HCT116 (cell line): ENCODE data around the gene PFDN2. TPM values are rescaled to one million over a fixed set of nuclear protein-coding genes. Genes with fewer than 3 reads are reported as not detected.

Experiments
- ATAC-seq: fragments of 200-7000 bp; cut with Tn5 transposase; 2 replicates; pipeline ENCODE4 v1.9.1; 2020; ENCODE audit warnings: mild to moderate bottlenecking, moderate library complexity
- BruUV-seq: library from RNA; stranded (reverse); fragments of 400-500 nt; replicated peaks from 2 replicates; lab custom pipeline; 2021; lab: Mats Ljungman, UMichigan
- CTCF ChIA-PET: fragments of 300-600 bp; sonication (Branson Sonifier 250); formaldehyde crosslinking; loops from one replicate; lab custom pipeline; 2021; ENCODE audit warnings: antibody characterized with exemption; lab: Charles Lee
- POLR2A ChIA-PET: fragments of 300-600, 350-600 bp; sonication (Branson Sonifier 250); formaldehyde crosslinking; loops from one replicate; lab custom pipeline; 2021; ENCODE audit warnings: antibody characterized with exemption; lab: Charles Lee
- RAD21 ChIA-PET, 2 experiments: fragments of 300-600 bp; sonication (Branson Sonifier 250); formaldehyde crosslinking; loops; one replicate each; lab custom pipeline; 2023; ENCODE audit warnings: low total read pairs in 2 of 2; ENCODE audit not compliant: uncharacterized antibody in 2 of 2, unreplicated experiment in 2 of 2, low non-redundant PET in 1 of 2; lab: Charles Lee
- DNase-seq: peaks from one replicate; pipeline ENCODE4 v3.0.0-alpha.2; 2010; ENCODE audit warnings: low read depth, low spot score
- H2AFZ ChIP-seq: fragments of 200-600 bp; shearing (Covaris generic), sonication (generic); 2 replicates; pipeline ENCODE4 v1.6.1; 2017; ENCODE audit warnings: low read depth, mixed run types, mixed read lengths, antibody characterized with exemption, low read length; ENCODE audit not compliant: poor library complexity, severe bottlenecking
- H3K27ac ChIP-seq: 2 replicates; pipeline ENCODE4 v1.5.1; 2012; ENCODE audit warnings: low read depth, low read length
- H3K27me3 ChIP-seq: fragments of 200-600 bp; sonication (generic); 2 replicates; pipeline ENCODE4 v1.6.1; 2016; ENCODE audit warnings: mixed run types, low read length, mixed read lengths; ENCODE audit not compliant: insufficient read depth
- H3K36me3 ChIP-seq, 2 experiments: fragments of 200-500 bp in 1 of 2; fragments of 200-600 bp in 1 of 2; sonication (Bioruptor generic) in 1 of 2; sonication (generic) in 1 of 2; 2 replicates each; pipeline versions ENCODE4 v1.5.1 to v1.6.1; 2014 to 2016; ENCODE audit warnings: low read length in 2 of 2, inconsistent platforms in 1 of 2, mixed read lengths in 1 of 2, mixed run types in 1 of 2; ENCODE audit not compliant: insufficient read depth in 2 of 2, control insufficient read depth in 1 of 2
- H3K4me1 ChIP-seq, 2 experiments: fragments of 200-600 bp in 1 of 2; sonication (generic) in 1 of 2; 2 replicates each; pipeline versions ENCODE4 v1.5.1 to v1.6.1; 2012 to 2017; ENCODE audit warnings: low read length in 2 of 2, inconsistent platforms in 1 of 2, mild to moderate bottlenecking in 1 of 2, mixed read lengths in 1 of 2, mixed run types in 1 of 2, moderate library complexity in 1 of 2; ENCODE audit not compliant: insufficient read depth in 2 of 2, control insufficient read depth in 1 of 2
- H3K4me2 ChIP-seq: fragments of 200-600 bp; sonication (generic); 2 replicates; pipeline ENCODE4 v1.6.1; 2017; ENCODE audit warnings: mixed run types, low read length, mixed read lengths
- H3K4me3 ChIP-seq, 2 experiments: fragments of 200-600 bp in 1 of 2; sonication (generic) in 1 of 2; replicated peaks in 1 of 2; 2 replicates each; pipeline ENCODE4 v1.5.1; 2011 to 2016; ENCODE audit warnings: low read length in 2 of 2, control low read depth in 1 of 2, low read depth in 1 of 2, mild to moderate bottlenecking in 1 of 2, mixed read lengths in 1 of 2, mixed run types in 1 of 2
- H3K79me2 ChIP-seq: fragments of 200-600 bp; sonication (generic); 2 replicates; pipeline ENCODE4 v1.6.1; 2017; ENCODE audit warnings: mild to moderate bottlenecking, mixed run types, low read length, moderate library complexity, mixed read lengths; ENCODE audit not compliant: insufficient read depth
- H3K9ac ChIP-seq: fragments of 200-600 bp; sonication (generic); 2 replicates; pipeline ENCODE4 v1.6.1; 2016; ENCODE audit warnings: low read length, mixed read lengths
- H3K9me2 ChIP-seq: fragments of 200-600 bp; sonication (generic), shearing (Covaris generic); 2 replicates; pipeline ENCODE4 v1.6.1; 2017; ENCODE audit warnings: mixed run types, mild to moderate bottlenecking, moderate library complexity; ENCODE audit not compliant: insufficient read depth
- H3K9me3 ChIP-seq, 2 experiments: fragments of 200-500 bp in 1 of 2; fragments of 200-600 bp in 1 of 2; sonication (Bioruptor generic) in 1 of 2; sonication (generic) in 1 of 2; 2 replicates each; pipeline ENCODE4 v1.6.1; 2014 to 2017; ENCODE audit warnings: low read length in 2 of 2, mixed read lengths in 2 of 2, inconsistent platforms in 1 of 2, low read depth in 1 of 2, mild to moderate bottlenecking in 1 of 2, mixed run types in 1 of 2, moderate library complexity in 1 of 2; ENCODE audit not compliant: control insufficient read depth in 1 of 2, insufficient read depth in 1 of 2
- H4K20me1 ChIP-seq: fragments of 200-600 bp; sonication (generic), shearing (Covaris generic); 2 replicates; pipeline ENCODE4 v1.6.1; 2017; ENCODE audit warnings: mixed run types, mild to moderate bottlenecking, moderate library complexity; ENCODE audit not compliant: insufficient read depth
- CBX3 ChIP-seq: IDR thresholded peaks from 2 replicates; pipeline ENCODE4 v1.6.1; 2012; ENCODE audit warnings: low read depth
- CEBPB ChIP-seq: IDR thresholded peaks from 2 replicates; pipeline ENCODE4 v1.6.1; 2012; ENCODE audit warnings: low read depth
- EZH2 ChIP-seq: fragments of 200-600 bp; sonication (generic); IDR thresholded peaks from 2 replicates; pipeline ENCODE4 v1.6.1; 2017; ENCODE audit warnings: antibody characterized with exemption, mixed run types
- FOSL1 ChIP-seq: IDR thresholded peaks from 2 replicates; pipeline ENCODE4 v1.6.1; 2012; ENCODE audit warnings: low read depth
- POLR2A ChIP-seq: IDR thresholded peaks from 2 replicates; pipeline ENCODE4 v1.7.0; 2011; ENCODE audit warnings: borderline replicate concordance; ENCODE audit not compliant: insufficient read depth, insufficient read length; ENCODE audit errors: extremely low read depth
- RAD21 ChIP-seq: IDR thresholded peaks from 2 replicates; pipeline ENCODE4 v1.6.1; 2012; ENCODE audit warnings: low read depth, mild to moderate bottlenecking
- SP1 ChIP-seq: IDR thresholded peaks from 2 replicates; pipeline ENCODE4 v1.6.1; 2012; ENCODE audit warnings: low read depth
- TCF7L2 ChIP-seq: IDR thresholded peaks from 2 replicates; pipeline ENCODE4 v1.7.0; 2011; ENCODE audit warnings: borderline replicate concordance, inconsistent platforms; ENCODE audit not compliant: insufficient read depth, insufficient read length; ENCODE audit errors: extremely low read depth
- ZFX ChIP-seq: fragments of 450-650 bp; IDR thresholded peaks from 2 replicates; pipeline ENCODE4 v1.6.1; 2017
- ZNF274 ChIP-seq: fragments of 200-500 bp; sonication (Bioruptor generic); IDR thresholded peaks from 2 replicates; pipeline ENCODE4 v1.6.1; 2014; ENCODE audit warnings: mild to moderate bottlenecking, low read depth, low read length, inconsistent platforms
- intact Hi-C: fragments of 100-400 bp; cut with micrococcal nuclease; formaldehyde crosslinking; loops from 2 replicates; pipeline ENCODE4 v1.10.0; 2022
- total RNA-seq: library from RNA; stranded (reverse); gene quantifications from one replicate; pipeline ENCODE4 v1.2.1, GENCODE V29; 2021; ENCODE audit not compliant: unreplicated experiment
- TF ChIP-seq, protein P1 (sequence below): IDR thresholded peaks from 2 replicates; pipeline ENCODE4 v1.6.1; 2012; ENCODE audit warnings: low read depth
- TF ChIP-seq, protein P2 (sequence below), 3 experiments: fragments of 200-600 bp in 1 of 3; sonication (generic) in 1 of 3; IDR thresholded peaks in 2 of 3; conservative IDR thresholded peaks in 1 of 3; 2 replicates each; pipeline ENCODE4 v1.5.1; 2012 to 2017; ENCODE audit warnings: low read depth in 2 of 3, low read length in 2 of 3, antibody characterized with exemption in 1 of 3, borderline replicate concordance in 1 of 3, control low read depth in 1 of 3, mild to moderate bottlenecking in 1 of 3, mixed read lengths in 1 of 3, mixed run types in 1 of 3, moderate library complexity in 1 of 3; ENCODE audit not compliant: insufficient read depth in 1 of 3
- TF ChIP-seq, protein P3 (sequence below): IDR thresholded peaks from 2 replicates; pipeline ENCODE4 v1.6.1; 2012

PFDN2 gene
- total RNA-seq, 1 experiment from 2014 or later = 179 TPM

DNA sequence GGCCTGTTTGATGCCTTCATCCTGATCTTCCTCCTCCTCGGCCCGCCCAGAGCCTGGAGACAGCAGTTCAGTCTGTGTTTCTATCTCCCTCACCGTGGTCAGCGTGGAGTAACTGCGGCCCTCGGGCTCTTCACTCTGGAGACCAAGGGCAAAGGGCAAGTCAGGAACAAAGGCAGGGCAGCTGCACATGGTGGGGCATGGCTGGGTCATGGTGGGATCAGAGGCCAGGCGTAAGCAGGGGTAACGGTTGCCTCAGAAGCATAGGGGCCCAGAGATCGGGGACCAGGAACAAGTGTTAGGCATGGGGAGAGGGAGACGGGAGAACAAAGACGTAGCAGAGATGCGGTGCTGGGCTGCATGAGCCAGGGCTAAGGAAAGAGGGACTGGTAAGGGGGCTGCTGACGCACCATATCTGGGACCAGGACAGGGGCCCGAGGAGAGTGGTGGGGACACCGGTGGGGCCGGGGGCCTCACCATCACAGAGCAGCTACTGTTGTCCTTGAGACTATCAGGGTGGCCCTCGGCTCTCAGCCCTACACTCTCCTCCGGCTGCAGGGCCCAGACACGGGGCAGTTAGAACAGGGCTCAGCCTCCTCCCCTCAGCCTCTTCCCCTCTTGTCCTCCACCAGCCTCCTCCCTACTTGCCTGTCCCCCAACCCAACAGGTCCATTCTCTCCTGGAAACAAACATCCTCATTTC, 44.9 kb downstream of the PFDN2 start:
- Histone ChIP-seq H2AFZ (no peak overlapping the region), H3K9ac (no peak overlapping the region), H3K4me2 (no peak overlapping the region), H4K20me1 (no peaks in the 10 kb centered on the region), H3K36me3 (no peaks in the 10 kb centered on the region), H3K4me1 (peaks cover 0 to 46% of the 10 kb centered on the region in 2 experiments; a peak in 2 of 4 replicates), H3K9me2 (no peaks in the 10 kb centered on the region), H3K9me3 (no peaks in the 10 kb centered on the region), H3K27ac (no peak overlapping the region), H3K27me3 (no peaks in the 10 kb centered on the region), H3K79me2 (no peaks in the 10 kb centered on the region), H3K4me3 (no peak overlapping the region)
- intact Hi-C loops = loop anchor here (1.0 kb wide), 1 partner anchor 24 kb away; no protein-coding TSS in a partner anchor
- DNase-seq = no peak
- ATAC-seq = no peak
- ChIA-PET CTCF (interaction anchor here (1.1 to 3.1 kb wide), 2 partner anchors 12 to 25 kb away, joined by 3 to 25 read pairs; partner anchors contain the start of gene KLHDC9), RAD21 (interaction anchor here in 1 of 2 experiments (1.2 to 1.3 kb wide), 2 partner anchors 24 to 81 kb away, joined by 3 to 5 read pairs; no protein-coding TSS in a partner anchor), POLR2A (interaction anchor here (0.7 to 1.2 kb wide), 2 partner anchors 25 to 45 kb away, joined by 4 to 5 read pairs; partner anchors contain the start of genes NIT1 and PFDN2)
- TF ChIP-seq CEBPB (no peak), ZNF274 (no peak), CBX3 (no peak), SP1 (no peak), FOSL1 (no peak), RAD21 (no peak), EZH2 (no peak), TCF7L2 (no peak), ZFX (no peak), POLR2A (no peak)
- TF ChIP-seq, protein P1, sequence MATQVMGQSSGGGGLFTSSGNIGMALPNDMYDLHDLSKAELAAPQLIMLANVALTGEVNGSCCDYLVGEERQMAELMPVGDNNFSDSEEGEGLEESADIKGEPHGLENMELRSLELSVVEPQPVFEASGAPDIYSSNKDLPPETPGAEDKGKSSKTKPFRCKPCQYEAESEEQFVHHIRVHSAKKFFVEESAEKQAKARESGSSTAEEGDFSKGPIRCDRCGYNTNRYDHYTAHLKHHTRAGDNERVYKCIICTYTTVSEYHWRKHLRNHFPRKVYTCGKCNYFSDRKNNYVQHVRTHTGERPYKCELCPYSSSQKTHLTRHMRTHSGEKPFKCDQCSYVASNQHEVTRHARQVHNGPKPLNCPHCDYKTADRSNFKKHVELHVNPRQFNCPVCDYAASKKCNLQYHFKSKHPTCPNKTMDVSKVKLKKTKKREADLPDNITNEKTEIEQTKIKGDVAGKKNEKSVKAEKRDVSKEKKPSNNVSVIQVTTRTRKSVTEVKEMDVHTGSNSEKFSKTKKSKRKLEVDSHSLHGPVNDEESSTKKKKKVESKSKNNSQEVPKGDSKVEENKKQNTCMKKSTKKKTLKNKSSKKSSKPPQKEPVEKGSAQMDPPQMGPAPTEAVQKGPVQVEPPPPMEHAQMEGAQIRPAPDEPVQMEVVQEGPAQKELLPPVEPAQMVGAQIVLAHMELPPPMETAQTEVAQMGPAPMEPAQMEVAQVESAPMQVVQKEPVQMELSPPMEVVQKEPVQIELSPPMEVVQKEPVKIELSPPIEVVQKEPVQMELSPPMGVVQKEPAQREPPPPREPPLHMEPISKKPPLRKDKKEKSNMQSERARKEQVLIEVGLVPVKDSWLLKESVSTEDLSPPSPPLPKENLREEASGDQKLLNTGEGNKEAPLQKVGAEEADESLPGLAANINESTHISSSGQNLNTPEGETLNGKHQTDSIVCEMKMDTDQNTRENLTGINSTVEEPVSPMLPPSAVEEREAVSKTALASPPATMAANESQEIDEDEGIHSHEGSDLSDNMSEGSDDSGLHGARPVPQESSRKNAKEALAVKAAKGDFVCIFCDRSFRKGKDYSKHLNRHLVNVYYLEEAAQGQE = no peak
- TF ChIP-seq, protein P2, sequence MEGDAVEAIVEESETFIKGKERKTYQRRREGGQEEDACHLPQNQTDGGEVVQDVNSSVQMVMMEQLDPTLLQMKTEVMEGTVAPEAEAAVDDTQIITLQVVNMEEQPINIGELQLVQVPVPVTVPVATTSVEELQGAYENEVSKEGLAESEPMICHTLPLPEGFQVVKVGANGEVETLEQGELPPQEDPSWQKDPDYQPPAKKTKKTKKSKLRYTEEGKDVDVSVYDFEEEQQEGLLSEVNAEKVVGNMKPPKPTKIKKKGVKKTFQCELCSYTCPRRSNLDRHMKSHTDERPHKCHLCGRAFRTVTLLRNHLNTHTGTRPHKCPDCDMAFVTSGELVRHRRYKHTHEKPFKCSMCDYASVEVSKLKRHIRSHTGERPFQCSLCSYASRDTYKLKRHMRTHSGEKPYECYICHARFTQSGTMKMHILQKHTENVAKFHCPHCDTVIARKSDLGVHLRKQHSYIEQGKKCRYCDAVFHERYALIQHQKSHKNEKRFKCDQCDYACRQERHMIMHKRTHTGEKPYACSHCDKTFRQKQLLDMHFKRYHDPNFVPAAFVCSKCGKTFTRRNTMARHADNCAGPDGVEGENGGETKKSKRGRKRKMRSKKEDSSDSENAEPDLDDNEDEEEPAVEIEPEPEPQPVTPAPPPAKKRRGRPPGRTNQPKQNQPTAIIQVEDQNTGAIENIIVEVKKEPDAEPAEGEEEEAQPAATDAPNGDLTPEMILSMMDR (IDR thresholded peaks at IDR 0.05 in 2 of 3, conservative IDR thresholded peaks at IDR 0.05 in 1 of 3; ENCODE audit: borderline replicate concordance in 1 of 3, insufficient read depth in 1 of 3, low read depth in 2 of 3, low read length in 2 of 3) = no peak
- TF ChIP-seq, protein P3, sequence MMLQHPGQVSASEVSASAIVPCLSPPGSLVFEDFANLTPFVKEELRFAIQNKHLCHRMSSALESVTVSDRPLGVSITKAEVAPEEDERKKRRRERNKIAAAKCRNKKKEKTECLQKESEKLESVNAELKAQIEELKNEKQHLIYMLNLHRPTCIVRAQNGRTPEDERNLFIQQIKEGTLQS = no peak
- BruUV-seq = no TSS peak
